Measurements from ENCODE around the gene GPBP1L1. TPM values are rescaled to one million over a fixed set of nuclear protein-coding genes. Genes with fewer than 3 reads are reported as not detected.

The GPBP1L1 gene
- total RNA-seq, 1 donor from 2014 or later = 85.5 TPM

GRCh38 chr1:45647248-45648021 lies 38.9 kb downstream of the GPBP1L1 start:
- H3K9me3 Mint-ChIP-seq (ENCODE audit: low read depth) = no peaks in the 10 kb centered on the region
- no peak for DNase-seq (ENCODE audit: low spot score)
- H3K36me3 Mint-ChIP-seq (ENCODE audit: low read depth) = peaks cover 10% of the 10 kb centered on the region
- H3K4me1 Mint-ChIP-seq (ENCODE audit: low read depth) = peaks cover 17% of the 10 kb centered on the region
- TF ChIP-seq, protein P1, sequence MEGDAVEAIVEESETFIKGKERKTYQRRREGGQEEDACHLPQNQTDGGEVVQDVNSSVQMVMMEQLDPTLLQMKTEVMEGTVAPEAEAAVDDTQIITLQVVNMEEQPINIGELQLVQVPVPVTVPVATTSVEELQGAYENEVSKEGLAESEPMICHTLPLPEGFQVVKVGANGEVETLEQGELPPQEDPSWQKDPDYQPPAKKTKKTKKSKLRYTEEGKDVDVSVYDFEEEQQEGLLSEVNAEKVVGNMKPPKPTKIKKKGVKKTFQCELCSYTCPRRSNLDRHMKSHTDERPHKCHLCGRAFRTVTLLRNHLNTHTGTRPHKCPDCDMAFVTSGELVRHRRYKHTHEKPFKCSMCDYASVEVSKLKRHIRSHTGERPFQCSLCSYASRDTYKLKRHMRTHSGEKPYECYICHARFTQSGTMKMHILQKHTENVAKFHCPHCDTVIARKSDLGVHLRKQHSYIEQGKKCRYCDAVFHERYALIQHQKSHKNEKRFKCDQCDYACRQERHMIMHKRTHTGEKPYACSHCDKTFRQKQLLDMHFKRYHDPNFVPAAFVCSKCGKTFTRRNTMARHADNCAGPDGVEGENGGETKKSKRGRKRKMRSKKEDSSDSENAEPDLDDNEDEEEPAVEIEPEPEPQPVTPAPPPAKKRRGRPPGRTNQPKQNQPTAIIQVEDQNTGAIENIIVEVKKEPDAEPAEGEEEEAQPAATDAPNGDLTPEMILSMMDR (IDR thresholded peaks at IDR 0.05) = no peak
- peak overlapping the region; percentile 51 for H3K27ac Mint-ChIP-seq (ENCODE audit: unreplicated experiment)
- H3K4me3 Mint-ChIP-seq (ENCODE audit: unreplicated experiment) = no peak overlapping the region
- H3K27me3 Mint-ChIP-seq (ENCODE audit: low read depth) = no peaks in the 10 kb centered on the region

DNA sequence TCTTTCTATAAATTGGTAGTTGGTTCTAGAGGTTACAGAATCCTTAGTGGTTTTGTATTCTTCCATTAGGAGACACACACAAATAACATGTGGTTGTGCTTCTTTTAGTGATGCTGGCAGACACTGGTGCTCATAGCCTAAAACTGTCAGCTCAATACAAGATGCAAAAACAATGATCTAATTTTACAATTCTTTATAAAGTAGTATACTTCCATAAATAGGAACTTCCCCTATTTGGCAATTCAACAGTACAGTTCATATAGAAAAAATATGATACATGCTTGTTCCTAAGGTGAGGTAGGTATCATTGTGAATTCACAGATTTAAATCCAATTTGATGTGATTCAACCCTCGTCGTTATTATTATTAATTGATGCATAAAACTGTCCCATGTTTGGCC lies 41.7 kb downstream of the GPBP1L1 start:
- H3K27ac Mint-ChIP-seq (ENCODE audit: unreplicated experiment) = peak overlapping the region; percentile 22
- H3K9me3 Mint-ChIP-seq (ENCODE audit: low read depth) = no peaks in the 10 kb centered on the region
- TF ChIP-seq, protein P1 (IDR thresholded peaks at IDR 0.05) = no peak

DNA sequence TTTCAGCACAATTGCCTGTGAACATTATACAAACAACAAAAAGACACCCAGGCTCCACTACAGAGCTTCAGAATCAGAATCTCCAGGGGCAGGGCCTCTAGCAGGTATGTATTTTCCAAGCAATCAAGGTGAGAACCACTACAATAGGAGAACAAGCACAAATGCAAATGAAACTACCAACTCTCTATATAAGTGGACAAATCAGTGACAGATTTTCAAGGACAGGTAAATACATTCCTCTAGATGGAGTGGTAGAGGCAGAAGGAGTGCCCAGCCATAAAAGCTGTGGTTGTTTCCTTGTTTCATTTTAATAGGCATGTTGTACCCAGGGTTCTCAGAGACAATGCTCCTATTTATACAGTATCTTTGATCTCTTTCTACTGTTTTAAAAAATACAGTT lies 42.4 kb downstream of the GPBP1L1 start:
- Mint-ChIP-seq H3K4me3 (ENCODE audit: unreplicated experiment) (no peak overlapping the region), H3K9me3 (ENCODE audit: low read depth) (no peaks in the 10 kb centered on the region), H3K27ac (ENCODE audit: unreplicated experiment) (no peak overlapping the region), H3K36me3 (ENCODE audit: low read depth) (peaks cover 21% of the 10 kb centered on the region), H3K27me3 (ENCODE audit: low read depth) (no peaks in the 10 kb centered on the region), H3K4me1 (ENCODE audit: low read depth) (peaks cover 17% of the 10 kb centered on the region)
- TF ChIP-seq, protein P1 (IDR thresholded peaks at IDR 0.05) = peak; percentile 47
- DNase-seq (ENCODE audit: low spot score) = no peak

More for the DNA sequence above, 41.7 kb downstream of the GPBP1L1 start:
- H3K27me3 Mint-ChIP-seq (ENCODE audit: low read depth) = no peaks in the 10 kb centered on the region
- no peak overlapping the region for H3K4me3 Mint-ChIP-seq (ENCODE audit: unreplicated experiment)
- H3K36me3 Mint-ChIP-seq (ENCODE audit: low read depth) = peaks cover 21% of the 10 kb centered on the region
- H3K4me1 Mint-ChIP-seq (ENCODE audit: low read depth) = peaks cover 17% of the 10 kb centered on the region
- DNase-seq (ENCODE audit: low spot score) = no peak

- H3K4me1 Mint-ChIP-seq (ENCODE audit: low read depth) = peaks cover 17% of the 10 kb centered on the region
- DNase-seq (ENCODE audit: low spot score) = no peak
- no peaks in the 10 kb centered on the region for H3K27me3 Mint-ChIP-seq (ENCODE audit: low read depth)
- peaks cover 21% of the 10 kb centered on the region for H3K36me3 Mint-ChIP-seq (ENCODE audit: low read depth)
- no peaks in the 10 kb centered on the region for H3K9me3 Mint-ChIP-seq (ENCODE audit: low read depth)
- H3K4me3 Mint-ChIP-seq (ENCODE audit: unreplicated experiment) = no peak overlapping the region
- H3K27ac Mint-ChIP-seq (ENCODE audit: unreplicated experiment) = no peak overlapping the region
- TF ChIP-seq, protein P1 (IDR thresholded peaks at IDR 0.05) = no peak
Observed at GRCh38 chr1:45643321-45643720, 43.0 kb downstream of the GPBP1L1 start.

GRCh38 chr1:45640293-45640692 lies 46.0 kb downstream of the GPBP1L1 start:
- no peak overlapping the region for H3K27ac Mint-ChIP-seq (ENCODE audit: unreplicated experiment)
- H3K36me3 Mint-ChIP-seq (ENCODE audit: low read depth) = peaks cover 21% of the 10 kb centered on the region

More at GRCh38 chr1:45640293-45640692, 46.0 kb downstream of the GPBP1L1 start:
- H3K4me1 Mint-ChIP-seq (ENCODE audit: low read depth) = peaks cover 4% of the 10 kb centered on the region
- DNase-seq (ENCODE audit: low spot score) = no peak
- H3K27me3 Mint-ChIP-seq (ENCODE audit: low read depth) = no peaks in the 10 kb centered on the region
- H3K9me3 Mint-ChIP-seq (ENCODE audit: low read depth) = no peaks in the 10 kb centered on the region
- TF ChIP-seq, protein P1 (IDR thresholded peaks at IDR 0.05) = no peak
- H3K4me3 Mint-ChIP-seq (ENCODE audit: unreplicated experiment) = no peak overlapping the region
